ENCODE data around the gene PPIB.

Gene PPIB

DNA sequence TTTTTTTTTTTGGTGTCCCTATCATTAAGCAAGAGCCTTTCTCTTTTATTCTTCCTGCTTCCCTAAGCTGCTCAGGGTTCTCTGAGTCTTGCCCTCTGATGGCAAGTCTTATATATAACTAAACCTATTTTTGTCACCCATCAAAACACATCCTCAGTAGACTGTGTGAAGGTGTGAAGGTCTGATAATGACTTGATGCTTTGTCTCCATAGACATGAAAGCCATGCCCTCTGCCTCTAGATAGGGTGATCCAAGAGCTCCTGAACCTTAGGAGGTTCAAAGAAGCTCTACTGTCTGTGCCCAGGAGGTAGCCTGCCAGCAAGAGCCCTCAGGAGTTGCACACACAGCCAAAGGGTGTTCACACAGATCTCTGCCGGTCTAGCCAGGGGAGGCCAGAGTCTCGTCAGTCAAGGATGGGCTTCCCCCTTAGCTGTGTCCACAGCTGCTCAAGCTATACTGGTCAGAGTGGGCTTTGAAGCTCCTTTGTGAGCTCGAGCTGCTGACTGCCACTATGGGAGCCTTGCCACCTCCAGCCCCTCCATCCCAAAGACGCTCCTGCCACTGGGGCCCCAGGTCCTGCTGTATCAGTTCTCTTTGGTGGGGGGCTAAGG is 24.4 kb downstream of the PPIB start:
- DNase-seq, result no peak
- peaks cover 56% of the 10 kb centered on the region for H3K36me3 ChIP-seq (ENCODE audit: control insufficient read depth, insufficient read depth, low read length)

DNA sequence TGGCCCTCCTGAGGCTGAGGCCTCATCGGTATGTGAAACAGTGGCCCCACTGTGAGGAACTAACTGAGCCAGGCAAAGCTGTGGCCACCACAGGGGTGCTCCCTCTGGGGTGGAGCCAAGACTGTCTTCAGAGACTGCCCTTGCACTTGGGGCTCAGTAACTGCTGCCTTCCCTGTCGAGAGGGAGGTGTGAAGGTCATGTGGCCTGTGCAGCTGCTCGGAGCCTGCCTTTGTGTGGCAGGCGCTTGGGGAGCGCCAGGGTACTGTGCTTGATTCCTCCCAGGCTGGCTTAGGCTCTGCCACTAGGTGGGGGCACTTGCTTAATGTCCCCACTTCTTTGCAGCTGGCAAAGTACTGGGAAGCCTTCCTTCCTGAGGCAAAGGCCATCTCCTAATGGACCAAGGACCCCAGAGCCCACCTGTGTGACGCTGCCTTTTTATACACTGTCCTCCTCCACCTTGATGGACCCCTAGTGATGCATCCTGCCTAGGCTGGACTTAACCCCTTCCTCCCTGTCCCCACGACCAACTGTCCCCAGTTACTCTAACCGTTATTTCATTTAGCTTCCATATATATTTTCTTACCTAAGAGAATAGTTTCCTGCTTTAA is 25.5 kb downstream of the PPIB start:
- DNase-seq, result no peak
- Histone ChIP-seq H3K27me3 (replicated peaks; ENCODE audit: control insufficient read depth, insufficient read depth, low read length, poor library complexity, severe bottlenecking) (no peaks in the 10 kb centered on the region), H3K36me3 (ENCODE audit: control insufficient read depth, insufficient read depth, low read length) (peaks cover 56% of the 10 kb centered on the region), H3K4me3 (ENCODE audit: insufficient read depth, low read depth, low read length, poor library complexity, severe bottlenecking) (no peak overlapping the region), H3K4me1 (ENCODE audit: control insufficient read depth, insufficient read depth, low read length, poor library complexity, severe bottlenecking) (no peaks in the 10 kb centered on the region), H3K9me3 (ENCODE audit: control insufficient read depth, low read length) (no peaks in the 10 kb centered on the region), H3K27ac (ENCODE audit: insufficient read depth, low read length, poor library complexity, severe bottlenecking) (no peak overlapping the region)

More for the DNA sequence above, 24.4 kb downstream of the PPIB start:
- Histone ChIP-seq H3K27ac (ENCODE audit: insufficient read depth, low read length, poor library complexity, severe bottlenecking) (no peak overlapping the region), H3K27me3 (replicated peaks; ENCODE audit: control insufficient read depth, insufficient read depth, low read length, poor library complexity, severe bottlenecking) (no peaks in the 10 kb centered on the region), H3K4me3 (ENCODE audit: insufficient read depth, low read depth, low read length, poor library complexity, severe bottlenecking) (no peak overlapping the region), H3K4me1 (ENCODE audit: control insufficient read depth, insufficient read depth, low read length, poor library complexity, severe bottlenecking) (no peaks in the 10 kb centered on the region), H3K9me3 (ENCODE audit: control insufficient read depth, low read length) (no peaks in the 10 kb centered on the region)

DNA sequence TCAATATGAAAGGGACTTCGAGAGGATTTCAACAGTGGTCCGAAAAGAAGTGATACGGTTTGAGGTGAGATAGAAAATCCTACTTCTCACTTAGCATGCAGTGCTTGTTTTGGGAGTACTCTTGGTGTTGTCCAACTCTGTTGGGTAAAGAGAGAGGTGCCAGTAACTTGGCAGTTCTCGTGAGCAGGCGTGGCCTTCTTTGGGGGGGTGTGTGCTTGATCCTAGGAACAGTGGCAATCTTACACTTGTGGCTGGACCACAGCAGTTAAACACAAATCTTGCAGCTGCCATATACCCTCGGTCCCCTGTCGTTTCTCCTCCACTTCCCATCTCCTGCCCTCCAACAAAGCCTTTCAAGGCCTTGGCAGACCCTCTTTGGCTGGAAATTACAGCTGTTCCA is 26.5 kb downstream of the PPIB start:
- H3K36me3 ChIP-seq (ENCODE audit: control insufficient read depth, insufficient read depth, low read length), result peaks cover 65% of the 10 kb centered on the region
- H3K27ac ChIP-seq (ENCODE audit: insufficient read depth, low read length, poor library complexity, severe bottlenecking), result no peak overlapping the region
- no peak for DNase-seq
- no peaks in the 10 kb centered on the region for H3K9me3 ChIP-seq (ENCODE audit: control insufficient read depth, low read length)
- no peak overlapping the region for H3K4me3 ChIP-seq (ENCODE audit: insufficient read depth, low read depth, low read length, poor library complexity, severe bottlenecking)
- no peaks in the 10 kb centered on the region for H3K4me1 ChIP-seq (ENCODE audit: control insufficient read depth, insufficient read depth, low read length, poor library complexity, severe bottlenecking)
- no peaks in the 10 kb centered on the region for H3K27me3 ChIP-seq (replicated peaks; ENCODE audit: control insufficient read depth, insufficient read depth, low read length, poor library complexity, severe bottlenecking)

DNA sequence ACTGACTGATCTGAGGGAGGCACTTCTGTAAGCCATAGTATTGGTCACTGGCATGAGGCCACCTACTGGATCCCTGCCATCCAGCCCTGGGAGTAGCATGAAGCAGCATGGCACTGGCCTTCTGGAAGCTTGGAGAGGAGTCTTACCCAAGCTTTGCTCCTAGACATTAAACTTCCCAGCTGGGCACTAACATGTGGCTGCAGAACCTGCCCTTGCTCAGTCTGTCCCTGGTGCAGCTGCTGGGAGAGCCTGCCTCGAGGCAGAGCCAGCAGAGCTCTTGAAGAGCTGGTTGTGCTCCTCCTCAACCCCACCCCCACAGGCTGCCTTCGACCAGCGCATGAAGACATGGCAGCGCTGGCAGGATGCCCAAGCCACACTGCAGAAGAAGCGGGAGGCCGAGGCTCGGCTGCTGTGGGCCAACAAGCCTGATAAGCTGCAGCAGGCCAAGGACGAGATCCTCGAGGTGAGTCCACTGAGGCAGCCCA is 28.4 kb downstream of the PPIB start:
- DNase-seq, result no peak
- Histone ChIP-seq H3K36me3 (ENCODE audit: control insufficient read depth, insufficient read depth, low read length) (peaks cover 85% of the 10 kb centered on the region), H3K9me3 (ENCODE audit: control insufficient read depth, low read length) (no peaks in the 10 kb centered on the region), H3K27me3 (replicated peaks; ENCODE audit: control insufficient read depth, insufficient read depth, low read length, poor library complexity, severe bottlenecking) (no peaks in the 10 kb centered on the region), H3K27ac (ENCODE audit: insufficient read depth, low read length, poor library complexity, severe bottlenecking) (no peak overlapping the region), H3K4me3 (ENCODE audit: insufficient read depth, low read depth, low read length, poor library complexity, severe bottlenecking) (no peak overlapping the region), H3K4me1 (ENCODE audit: control insufficient read depth, insufficient read depth, low read length, poor library complexity, severe bottlenecking) (no peaks in the 10 kb centered on the region)

DNA sequence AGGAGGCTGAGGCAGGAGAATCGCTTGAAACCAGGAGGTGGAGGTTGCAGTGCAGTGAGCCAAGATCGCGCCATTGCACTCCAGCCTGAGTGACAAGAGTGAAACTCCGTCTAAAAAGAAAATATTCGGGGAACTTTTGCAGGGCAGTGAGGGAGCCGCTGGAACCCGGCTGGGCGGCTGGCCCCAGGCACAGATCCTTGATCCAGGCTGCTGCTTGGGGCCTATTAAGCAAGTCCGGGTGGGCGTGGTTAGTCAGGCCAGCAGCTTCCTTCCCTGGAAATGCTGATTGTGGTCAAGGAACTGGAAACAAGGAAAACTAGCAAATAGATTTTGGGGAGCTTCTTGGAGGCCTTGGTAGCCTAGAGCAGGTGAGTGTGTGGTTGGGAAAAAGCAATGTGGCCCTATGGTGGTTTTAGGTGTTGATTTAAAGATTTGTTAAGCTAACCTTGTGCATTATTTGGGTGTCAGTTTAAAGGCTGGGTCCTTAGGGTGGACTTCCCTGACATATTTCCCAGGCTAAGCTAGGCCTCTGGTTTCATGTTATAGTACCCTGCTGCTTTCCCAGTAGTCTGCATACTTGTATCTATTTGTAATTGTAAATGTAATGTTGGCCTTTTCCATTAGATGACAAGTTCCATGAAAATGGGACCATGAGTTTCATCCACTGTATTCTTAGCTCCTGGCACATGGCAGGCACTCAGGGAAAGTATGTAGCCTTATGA is 29.0 kb downstream of the PPIB start:
- Histone ChIP-seq H3K4me3 (ENCODE audit: insufficient read depth, low read depth, low read length, poor library complexity, severe bottlenecking) (no peak overlapping the region), H3K9me3 (ENCODE audit: control insufficient read depth, low read length) (no peaks in the 10 kb centered on the region), H3K4me1 (ENCODE audit: control insufficient read depth, insufficient read depth, low read length, poor library complexity, severe bottlenecking) (no peaks in the 10 kb centered on the region), H3K27ac (ENCODE audit: insufficient read depth, low read length, poor library complexity, severe bottlenecking) (no peak overlapping the region), H3K27me3 (replicated peaks; ENCODE audit: control insufficient read depth, insufficient read depth, low read length, poor library complexity, severe bottlenecking) (no peaks in the 10 kb centered on the region), H3K36me3 (ENCODE audit: control insufficient read depth, insufficient read depth, low read length) (peaks cover 88% of the 10 kb centered on the region)
- DNase-seq, result no peak

DNA sequence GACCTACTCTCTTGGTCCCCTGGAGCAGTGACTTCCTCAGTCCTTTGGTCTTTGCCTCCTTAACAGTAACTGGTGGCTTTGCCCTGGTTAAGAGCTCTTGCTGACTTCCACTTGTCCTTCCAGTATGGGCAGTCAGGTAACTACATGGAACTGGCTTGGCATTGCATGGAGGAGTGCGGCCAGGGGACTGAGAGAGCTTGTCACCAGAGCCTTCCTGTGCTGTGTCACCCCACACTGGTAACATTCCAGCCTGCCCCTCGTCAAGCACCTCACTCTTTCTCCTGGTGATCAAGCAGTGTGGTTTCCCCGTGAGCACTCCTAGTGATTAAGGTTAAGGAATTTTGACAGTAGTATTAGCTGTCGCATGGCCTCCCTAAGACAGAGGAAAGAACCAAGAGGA is 30.6 kb downstream of the PPIB start:
- H3K9me3 ChIP-seq (ENCODE audit: control insufficient read depth, low read length), result no peaks in the 10 kb centered on the region
- no peak for DNase-seq
- no peaks in the 10 kb centered on the region for H3K27me3 ChIP-seq (replicated peaks; ENCODE audit: control insufficient read depth, insufficient read depth, low read length, poor library complexity, severe bottlenecking)
- peaks cover 87% of the 10 kb centered on the region for H3K36me3 ChIP-seq (ENCODE audit: control insufficient read depth, insufficient read depth, low read length)
- H3K4me3 ChIP-seq (ENCODE audit: insufficient read depth, low read depth, low read length, poor library complexity, severe bottlenecking), result no peak overlapping the region
- H3K27ac ChIP-seq (ENCODE audit: insufficient read depth, low read length, poor library complexity, severe bottlenecking), result no peak overlapping the region
- no peaks in the 10 kb centered on the region for H3K4me1 ChIP-seq (ENCODE audit: control insufficient read depth, insufficient read depth, low read length, poor library complexity, severe bottlenecking)

DNA sequence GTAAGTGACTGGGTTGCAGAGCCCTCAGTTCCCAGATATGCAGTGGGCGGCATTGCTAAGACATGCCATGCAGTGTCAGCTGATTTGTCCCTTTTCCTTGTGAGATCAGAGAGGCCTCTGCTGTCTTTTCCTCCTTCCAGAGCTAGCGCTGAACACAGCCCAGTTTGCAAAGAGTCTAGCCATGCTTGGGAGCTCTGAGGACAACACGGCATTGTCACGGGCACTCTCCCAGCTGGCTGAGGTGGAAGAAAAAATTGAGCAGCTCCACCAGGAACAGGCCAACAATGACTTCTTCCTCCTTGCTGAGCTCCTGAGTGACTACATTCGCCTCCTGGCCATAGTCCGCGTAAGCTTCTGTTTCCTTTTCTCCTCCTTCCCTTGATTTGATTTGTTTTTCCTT is 31.3 kb downstream of the PPIB start:
- H3K36me3 ChIP-seq (ENCODE audit: control insufficient read depth, insufficient read depth, low read length), result peaks cover 87% of the 10 kb centered on the region

DNA sequence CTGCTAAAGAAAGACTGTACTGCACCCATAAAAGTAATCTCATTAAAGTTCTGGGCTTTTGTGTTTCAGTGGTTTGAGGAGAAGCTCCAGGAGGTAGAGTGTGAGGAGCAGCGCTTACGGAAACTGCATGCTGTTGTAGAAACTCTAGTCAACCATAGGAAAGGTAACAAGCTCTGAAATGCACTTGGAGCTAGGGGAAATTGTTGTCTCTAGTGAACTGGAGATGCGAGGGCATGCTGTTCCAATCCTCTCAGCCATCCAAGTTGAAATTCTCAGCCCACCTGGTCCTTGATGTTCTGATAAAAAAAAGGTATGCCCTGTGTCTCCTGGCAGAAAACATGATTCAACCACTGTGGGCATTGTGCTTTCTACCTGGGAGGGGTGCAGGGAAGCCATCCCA is 32.7 kb downstream of the PPIB start:
- H3K4me1 ChIP-seq (ENCODE audit: control insufficient read depth, insufficient read depth, low read length, poor library complexity, severe bottlenecking), result no peaks in the 10 kb centered on the region
- H3K4me3 ChIP-seq (ENCODE audit: insufficient read depth, low read depth, low read length, poor library complexity, severe bottlenecking), result no peak overlapping the region
- no peak overlapping the region for H3K27ac ChIP-seq (ENCODE audit: insufficient read depth, low read length, poor library complexity, severe bottlenecking)
- DNase-seq, result no peak
- H3K36me3 ChIP-seq (ENCODE audit: control insufficient read depth, insufficient read depth, low read length), result peaks cover 90% of the 10 kb centered on the region
- H3K27me3 ChIP-seq (replicated peaks; ENCODE audit: control insufficient read depth, insufficient read depth, low read length, poor library complexity, severe bottlenecking), result no peaks in the 10 kb centered on the region
- H3K9me3 ChIP-seq (ENCODE audit: control insufficient read depth, low read length), result no peaks in the 10 kb centered on the region

More for the DNA sequence above, 31.3 kb downstream of the PPIB start:
- Histone ChIP-seq H3K27me3 (replicated peaks; ENCODE audit: control insufficient read depth, insufficient read depth, low read length, poor library complexity, severe bottlenecking) (no peaks in the 10 kb centered on the region), H3K4me3 (ENCODE audit: insufficient read depth, low read depth, low read length, poor library complexity, severe bottlenecking) (no peak overlapping the region), H3K27ac (ENCODE audit: insufficient read depth, low read length, poor library complexity, severe bottlenecking) (no peak overlapping the region), H3K4me1 (ENCODE audit: control insufficient read depth, insufficient read depth, low read length, poor library complexity, severe bottlenecking) (no peaks in the 10 kb centered on the region), H3K9me3 (ENCODE audit: control insufficient read depth, low read length) (no peaks in the 10 kb centered on the region)
- no peak for DNase-seq

DNA sequence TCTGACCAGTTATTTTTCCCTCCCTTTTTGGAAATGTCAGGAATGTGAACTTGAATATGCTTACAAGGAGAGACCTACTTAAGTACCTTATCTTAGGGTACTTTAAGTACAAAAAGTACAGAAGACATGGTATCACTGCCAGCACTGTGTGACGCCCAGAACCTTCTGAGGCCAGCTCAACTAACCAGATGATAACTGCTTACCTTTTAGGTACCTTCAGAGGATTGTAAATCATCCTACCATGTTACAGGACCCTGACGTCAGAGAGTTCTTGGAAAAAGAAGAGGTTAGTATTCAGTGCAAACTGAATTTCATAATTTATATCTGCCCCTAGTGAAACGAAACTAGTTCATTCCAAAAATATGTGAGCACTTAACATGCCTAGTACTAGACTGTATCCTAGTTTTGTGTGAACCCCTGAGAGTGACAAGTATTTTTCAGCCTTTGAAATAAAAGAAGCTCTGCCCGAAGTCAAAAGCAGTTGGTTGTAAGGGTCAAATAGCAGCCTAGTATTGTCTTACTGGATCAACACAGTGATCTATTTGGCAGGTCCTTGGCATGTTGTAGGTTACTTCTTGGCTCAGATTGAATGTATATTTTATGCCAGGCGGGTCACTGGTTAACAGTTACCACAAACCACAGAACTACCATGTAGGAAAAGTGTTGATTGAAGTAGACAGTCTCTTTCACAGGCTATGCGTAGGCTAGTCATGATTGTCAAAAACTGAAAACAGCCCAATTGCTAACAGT is 35.1 kb downstream of the PPIB start:
- no peak overlapping the region for H3K27ac ChIP-seq (ENCODE audit: insufficient read depth, low read length, poor library complexity, severe bottlenecking)
- no peak overlapping the region for H3K4me3 ChIP-seq (ENCODE audit: insufficient read depth, low read depth, low read length, poor library complexity, severe bottlenecking)
- H3K9me3 ChIP-seq (ENCODE audit: control insufficient read depth, low read length), result no peaks in the 10 kb centered on the region
- DNase-seq, result no peak
- H3K4me1 ChIP-seq (ENCODE audit: control insufficient read depth, insufficient read depth, low read length, poor library complexity, severe bottlenecking), result no peaks in the 10 kb centered on the region
- peaks cover 84% of the 10 kb centered on the region for H3K36me3 ChIP-seq (ENCODE audit: control insufficient read depth, insufficient read depth, low read length)
- H3K27me3 ChIP-seq (replicated peaks; ENCODE audit: control insufficient read depth, insufficient read depth, low read length, poor library complexity, severe bottlenecking), result no peaks in the 10 kb centered on the region

All from effector memory CD4-positive, alpha-beta T cell (primary cell).